HEK293 (cell line): Measurements from ENCODE around the gene TTLL4.

Experiments used
- CTCF ChIA-PET: fragments of 350-600 bp; formaldehyde crosslinking; extraction: SDS; loops from one replicate; lab custom pipeline; 2021; ENCODE audit warnings: antibody characterized with exemption; lab: Yijun Ruan, JAX
- POLR2A ChIA-PET: fragments of 300-600 bp; formaldehyde crosslinking; extraction: SDS; loops from one replicate; lab custom pipeline; 2020; ENCODE audit warnings: antibody characterized with exemption, inconsistent platforms; lab: Yijun Ruan, JAX
- H3K27ac ChIP-seq: fragments of 200-500 bp; sonication (Bioruptor generic); 2 replicates; pipeline ENCODE4 v1.5.1; 2014; ENCODE audit warnings: low read depth, low read length, control low read depth, inconsistent platforms; ENCODE audit errors: extremely low read depth
- H3K36me3 ChIP-seq, 2 experiments: fragments of 200-500 bp in 1 of 2; sonication (Bioruptor generic) in 1 of 2; 1 replicate in 1 of 2; 2 replicates in 1 of 2; pipeline ENCODE4 v1.5.1; 2014 to 2017; ENCODE audit warnings: inconsistent platforms in 2 of 2, low read length in 2 of 2; ENCODE audit not compliant: control insufficient read depth in 2 of 2, insufficient read depth in 1 of 2
- H3K4me1 ChIP-seq: fragments of 200-500 bp; sonication (Bioruptor generic); 2 replicates; pipeline ENCODE4 v1.5.1; 2014; ENCODE audit warnings: mild to moderate bottlenecking, low read length, inconsistent platforms; ENCODE audit not compliant: control insufficient read depth, insufficient read depth
- H3K4me3 ChIP-seq: 2 replicates; pipeline ENCODE4 v1.5.1; 2011; ENCODE audit warnings: low read depth, mild to moderate bottlenecking, control low read depth, low read length, moderate library complexity
- H3K9me3 ChIP-seq: fragments of 200-500 bp; sonication (Bioruptor generic); 2 replicates; pipeline ENCODE4 v1.5.1; 2014; ENCODE audit warnings: low read depth, low read length, inconsistent platforms; ENCODE audit not compliant: control insufficient read depth, insufficient read depth
- BCL11A ChIP-seq: fragments of 450-650 bp; formaldehyde crosslinking; IDR thresholded peaks from 2 replicates; pipeline ENCODE4 v1.5.1; 2016; ENCODE audit warnings: low read depth, missing biosample characterization, missing genetic modification characterization
- FEZF1 ChIP-seq: fragments of 450-650 bp; formaldehyde crosslinking; IDR thresholded peaks from 2 replicates; pipeline ENCODE4 v1.5.1; 2016; ENCODE audit warnings: missing biosample characterization, missing genetic modification characterization
- KLF16 ChIP-seq: fragments of 450-650 bp; formaldehyde crosslinking; IDR thresholded peaks from 2 replicates; pipeline ENCODE4 v1.5.1; 2017; ENCODE audit warnings: missing biosample characterization, missing genetic modification characterization
- KLF7 ChIP-seq: fragments of 450-650 bp; formaldehyde crosslinking; IDR thresholded peaks from 2 replicates; pipeline ENCODE4 v1.5.1; 2016; ENCODE audit warnings: missing biosample characterization, missing genetic modification characterization, borderline replicate concordance
- KLF8 ChIP-seq: fragments of 450-650 bp; formaldehyde crosslinking; IDR thresholded peaks from 2 replicates; pipeline ENCODE4 v1.5.1; 2016; ENCODE audit warnings: missing biosample characterization, missing genetic modification characterization
- PBX3 ChIP-seq: sonication (generic); formaldehyde crosslinking; IDR thresholded peaks from 2 replicates; pipeline ENCODE4 v1.8.1; 2022; ENCODE audit warnings: mild to moderate bottlenecking, moderate library complexity, missing genetic modification reagents
- PRDM1 ChIP-seq: fragments of 450-650 bp; formaldehyde crosslinking; IDR thresholded peaks from 2 replicates; pipeline ENCODE4; 2016; ENCODE audit warnings: missing biosample characterization, missing genetic modification characterization
- WT1 ChIP-seq: fragments of 450-650 bp; formaldehyde crosslinking; IDR thresholded peaks from 2 replicates; pipeline ENCODE4 v1.5.1; 2016; ENCODE audit warnings: missing biosample characterization, missing genetic modification characterization
- ZBTB1 ChIP-seq: fragments of 450-650 bp; formaldehyde crosslinking; IDR thresholded peaks from 2 replicates; pipeline ENCODE4 v1.5.1; 2016; ENCODE audit warnings: missing biosample characterization, missing genetic modification characterization
- ZIC2 ChIP-seq: fragments of 450-650 bp; formaldehyde crosslinking; IDR thresholded peaks from 2 replicates; pipeline ENCODE4 v1.5.1; 2016; ENCODE audit warnings: missing biosample characterization, missing genetic modification characterization
- ZNF146 ChIP-seq: fragments of 450-650 bp; formaldehyde crosslinking; IDR thresholded peaks from 2 replicates; pipeline ENCODE4 v1.5.1; 2016; ENCODE audit warnings: missing biosample characterization, missing genetic modification characterization
- ZNF302 ChIP-seq: fragments of 450-650 bp; formaldehyde crosslinking; IDR thresholded peaks from 2 replicates; pipeline ENCODE4 v1.5.1; 2016; ENCODE audit warnings: missing biosample characterization, missing genetic modification characterization, low read depth
- ZNF558 ChIP-seq: fragments of 450-650 bp; formaldehyde crosslinking; IDR thresholded peaks from 2 replicates; pipeline ENCODE4 v1.5.1; 2016; ENCODE audit warnings: missing biosample characterization, missing genetic modification characterization
- ZNF561 ChIP-seq: fragments of 450-650 bp; IDR thresholded peaks from 2 replicates; pipeline ENCODE4 v1.5.1; 2018; ENCODE audit warnings: missing biosample characterization, missing genetic modification characterization, borderline replicate concordance
- ZNF585B ChIP-seq: fragments of 450-650 bp; formaldehyde crosslinking; IDR thresholded peaks from 2 replicates; pipeline ENCODE4 v1.5.1; 2016; ENCODE audit warnings: missing biosample characterization, missing genetic modification characterization
- ZNF596 ChIP-seq: fragments of 450-650 bp; IDR thresholded peaks from 2 replicates; pipeline ENCODE4 v1.5.0; 2018; ENCODE audit warnings: missing biosample characterization, mild to moderate bottlenecking, missing genetic modification characterization, moderate library complexity
- ZNF654 ChIP-seq: fragments of 450-650 bp; formaldehyde crosslinking; IDR thresholded peaks from 2 replicates; pipeline ENCODE4 v1.5.1; 2016; ENCODE audit warnings: low read depth, missing biosample characterization, missing genetic modification characterization
- ZNF707 ChIP-seq: fragments of 450-650 bp; formaldehyde crosslinking; IDR thresholded peaks from 2 replicates; pipeline ENCODE4 v1.5.1; 2016; ENCODE audit warnings: missing biosample characterization, missing genetic modification characterization
- ZNF768 ChIP-seq: fragments of 450-650 bp; formaldehyde crosslinking; IDR thresholded peaks from 2 replicates; pipeline ENCODE4 v1.5.1; 2018; ENCODE audit warnings: missing biosample characterization, mild to moderate bottlenecking, missing genetic modification characterization
- ZSCAN18 ChIP-seq: fragments of 450-650 bp; formaldehyde crosslinking; IDR thresholded peaks from 2 replicates; pipeline ENCODE4 v1.5.1; 2016; ENCODE audit warnings: missing biosample characterization, missing genetic modification characterization
- ZSCAN5A ChIP-seq: fragments of 450-650 bp; formaldehyde crosslinking; IDR thresholded peaks from 2 replicates; pipeline ENCODE4 v1.5.1; 2016; ENCODE audit warnings: missing biosample characterization, missing genetic modification characterization
- TF ChIP-seq, protein P1 (sequence below): fragments of 450-650 bp; formaldehyde crosslinking; optimal IDR thresholded peaks from 2 replicates; pipeline ENCODE3; 2016; ENCODE audit warnings: missing biosample characterization, mild to moderate bottlenecking, missing genetic modification characterization
- TF ChIP-seq, protein P2 (sequence below): fragments of 450-650 bp; formaldehyde crosslinking; IDR thresholded peaks from 2 replicates; pipeline ENCODE4 v1.5.1; 2016; ENCODE audit warnings: missing biosample characterization, missing genetic modification characterization, borderline replicate concordance
- TF ChIP-seq, protein P3 (sequence below): fragments of 450-650 bp; formaldehyde crosslinking; IDR thresholded peaks from 2 replicates; pipeline ENCODE4 v1.5.1; 2016; ENCODE audit warnings: missing biosample characterization, missing genetic modification characterization, borderline replicate concordance
- TF ChIP-seq, protein P4 (sequence below): fragments of 450-650 bp; formaldehyde crosslinking; IDR thresholded peaks from 2 replicates; pipeline ENCODE4 v1.5.1; 2016; ENCODE audit warnings: missing biosample characterization, missing genetic modification characterization

The TTLL4 gene

GRCh38 chr2:218746470-218746795 lies 35.8 kb downstream of the TTLL4 start (continued):
- TF ChIP-seq, protein P1, sequence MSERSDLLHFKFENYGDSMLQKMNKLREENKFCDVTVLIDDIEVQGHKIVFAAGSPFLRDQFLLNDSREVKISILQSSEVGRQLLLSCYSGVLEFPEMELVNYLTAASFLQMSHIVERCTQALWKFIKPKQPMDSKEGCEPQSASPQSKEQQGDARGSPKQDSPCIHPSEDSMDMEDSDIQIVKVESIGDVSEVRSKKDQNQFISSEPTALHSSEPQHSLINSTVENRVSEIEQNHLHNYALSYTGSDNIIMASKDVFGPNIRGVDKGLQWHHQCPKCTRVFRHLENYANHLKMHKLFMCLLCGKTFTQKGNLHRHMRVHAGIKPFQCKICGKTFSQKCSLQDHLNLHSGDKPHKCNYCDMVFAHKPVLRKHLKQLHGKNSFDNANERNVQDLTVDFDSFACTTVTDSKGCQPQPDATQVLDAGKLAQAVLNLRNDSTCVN (tag by site-specific recombination) = no peak
- TF ChIP-seq PBX3 (CRISPR knock-in tag) = no peak
- TF ChIP-seq ZNF146 (tag by site-specific recombination) = no peak
- no peak for TF ChIP-seq KLF7
- TF ChIP-seq, protein P2, sequence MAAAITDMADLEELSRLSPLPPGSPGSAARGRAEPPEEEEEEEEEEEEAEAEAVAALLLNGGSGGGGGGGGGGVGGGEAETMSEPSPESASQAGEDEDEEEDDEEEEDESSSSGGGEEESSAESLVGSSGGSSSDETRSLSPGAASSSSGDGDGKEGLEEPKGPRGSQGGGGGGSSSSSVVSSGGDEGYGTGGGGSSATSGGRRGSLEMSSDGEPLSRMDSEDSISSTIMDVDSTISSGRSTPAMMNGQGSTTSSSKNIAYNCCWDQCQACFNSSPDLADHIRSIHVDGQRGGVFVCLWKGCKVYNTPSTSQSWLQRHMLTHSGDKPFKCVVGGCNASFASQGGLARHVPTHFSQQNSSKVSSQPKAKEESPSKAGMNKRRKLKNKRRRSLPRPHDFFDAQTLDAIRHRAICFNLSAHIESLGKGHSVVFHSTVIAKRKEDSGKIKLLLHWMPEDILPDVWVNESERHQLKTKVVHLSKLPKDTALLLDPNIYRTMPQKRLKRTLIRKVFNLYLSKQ (tag by site-specific recombination) = no peak
- TF ChIP-seq WT1 = no peak
- no peak for TF ChIP-seq ZNF707 (tag by site-specific recombination)
- no peak for TF ChIP-seq KLF16

- no peak overlapping the region for H3K4me3 ChIP-seq
- peaks cover 47 to 89% of the 10 kb centered on the region in 2 experiments for H3K36me3 ChIP-seq
- H3K4me1 ChIP-seq = no peaks in the 10 kb centered on the region
- no peak for TF ChIP-seq BCL11A (tag by site-specific recombination)
- no peak for TF ChIP-seq ZNF302 (tag by site-specific recombination)
- TF ChIP-seq ZSCAN18 (tag by site-specific recombination) = no peak
- no peak for TF ChIP-seq ZBTB1 (tag by site-specific recombination)
- TF ChIP-seq, protein P3, sequence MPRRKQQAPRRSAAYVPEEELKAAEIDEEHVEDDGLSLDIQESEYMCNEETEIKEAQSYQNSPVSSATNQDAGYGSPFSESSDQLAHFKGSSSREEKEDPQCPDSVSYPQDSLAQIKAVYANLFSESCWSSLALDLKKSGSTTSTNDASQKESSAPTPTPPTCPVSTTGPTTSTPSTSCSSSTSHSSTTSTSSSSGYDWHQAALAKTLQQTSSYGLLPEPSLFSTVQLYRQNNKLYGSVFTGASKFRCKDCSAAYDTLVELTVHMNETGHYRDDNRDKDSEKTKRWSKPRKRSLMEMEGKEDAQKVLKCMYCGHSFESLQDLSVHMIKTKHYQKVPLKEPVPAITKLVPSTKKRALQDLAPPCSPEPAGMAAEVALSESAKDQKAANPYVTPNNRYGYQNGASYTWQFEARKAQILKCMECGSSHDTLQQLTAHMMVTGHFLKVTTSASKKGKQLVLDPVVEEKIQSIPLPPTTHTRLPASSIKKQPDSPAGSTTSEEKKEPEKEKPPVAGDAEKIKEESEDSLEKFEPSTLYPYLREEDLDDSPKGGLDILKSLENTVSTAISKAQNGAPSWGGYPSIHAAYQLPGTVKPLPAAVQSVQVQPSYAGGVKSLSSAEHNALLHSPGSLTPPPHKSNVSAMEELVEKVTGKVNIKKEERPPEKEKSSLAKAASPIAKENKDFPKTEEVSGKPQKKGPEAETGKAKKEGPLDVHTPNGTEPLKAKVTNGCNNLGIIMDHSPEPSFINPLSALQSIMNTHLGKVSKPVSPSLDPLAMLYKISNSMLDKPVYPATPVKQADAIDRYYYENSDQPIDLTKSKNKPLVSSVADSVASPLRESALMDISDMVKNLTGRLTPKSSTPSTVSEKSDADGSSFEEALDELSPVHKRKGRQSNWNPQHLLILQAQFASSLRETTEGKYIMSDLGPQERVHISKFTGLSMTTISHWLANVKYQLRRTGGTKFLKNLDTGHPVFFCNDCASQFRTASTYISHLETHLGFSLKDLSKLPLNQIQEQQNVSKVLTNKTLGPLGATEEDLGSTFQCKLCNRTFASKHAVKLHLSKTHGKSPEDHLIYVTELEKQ (tag by site-specific recombination) = no peak
- TF ChIP-seq ZNF596 (tag by site-specific recombination) = no peak
- no peak for TF ChIP-seq ZNF558 (tag by site-specific recombination)
- no peak for TF ChIP-seq ZNF768 (tag by site-specific recombination)
- no peak for TF ChIP-seq KLF8
- no peak for TF ChIP-seq ZNF654 (tag by site-specific recombination)
- TF ChIP-seq ZSCAN5A (tag by site-specific recombination) = no peak
- no peak for TF ChIP-seq ZNF561 (tag by site-specific recombination)
- TF ChIP-seq, protein P4, sequence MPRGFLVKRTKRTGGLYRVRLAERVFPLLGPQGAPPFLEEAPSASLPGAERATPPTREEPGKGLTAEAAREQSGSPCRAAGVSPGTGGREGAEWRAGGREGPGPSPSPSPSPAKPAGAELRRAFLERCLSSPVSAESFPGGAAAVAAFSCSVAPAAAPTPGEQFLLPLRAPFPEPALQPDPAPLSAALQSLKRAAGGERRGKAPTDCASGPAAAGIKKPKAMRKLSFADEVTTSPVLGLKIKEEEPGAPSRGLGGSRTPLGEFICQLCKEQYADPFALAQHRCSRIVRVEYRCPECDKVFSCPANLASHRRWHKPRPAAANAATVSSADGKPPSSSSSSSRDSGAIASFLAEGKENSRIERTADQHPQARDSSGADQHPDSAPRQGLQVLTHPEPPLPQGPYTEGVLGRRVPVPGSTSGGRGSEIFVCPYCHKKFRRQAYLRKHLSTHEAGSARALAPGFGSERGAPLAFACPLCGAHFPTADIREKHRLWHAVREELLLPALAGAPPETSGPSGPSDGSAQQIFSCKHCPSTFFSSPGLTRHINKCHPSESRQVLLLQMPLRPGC = no peak
- TF ChIP-seq ZIC2 (tag by site-specific recombination) = no peak
- TF ChIP-seq FEZF1 (tag by site-specific recombination) = no peak
- TF ChIP-seq PRDM1 (tag by site-specific recombination) = no peak
- TF ChIP-seq ZNF585B = no peak
- CTCF ChIA-PET = interaction anchor here (0.5 to 1.1 kb wide), 4 partner anchors 18 to 101 kb away, joined by 3 to 4 read pairs (median 4); no protein-coding TSS in a partner anchor
- POLR2A ChIA-PET = no interaction called here
- H3K9me3 ChIP-seq = no peaks in the 10 kb centered on the region
- no peak overlapping the region for H3K27ac ChIP-seq
Observed at GRCh38 chr2:218746960-218747359, 36.3 kb downstream of the TTLL4 start.
